Measurements from ENCODE around the gene OGFR. TPM values are rescaled to one million over a fixed set of nuclear protein-coding genes. Genes with fewer than 3 reads are reported as not detected.

Gene OGFR
- total and polyA plus RNA-seq, 2 donors (not counting 3 experiments of a cell fraction or from before 2014, with no cell fraction given): 30.8 to 44.0 TPM

DNA sequence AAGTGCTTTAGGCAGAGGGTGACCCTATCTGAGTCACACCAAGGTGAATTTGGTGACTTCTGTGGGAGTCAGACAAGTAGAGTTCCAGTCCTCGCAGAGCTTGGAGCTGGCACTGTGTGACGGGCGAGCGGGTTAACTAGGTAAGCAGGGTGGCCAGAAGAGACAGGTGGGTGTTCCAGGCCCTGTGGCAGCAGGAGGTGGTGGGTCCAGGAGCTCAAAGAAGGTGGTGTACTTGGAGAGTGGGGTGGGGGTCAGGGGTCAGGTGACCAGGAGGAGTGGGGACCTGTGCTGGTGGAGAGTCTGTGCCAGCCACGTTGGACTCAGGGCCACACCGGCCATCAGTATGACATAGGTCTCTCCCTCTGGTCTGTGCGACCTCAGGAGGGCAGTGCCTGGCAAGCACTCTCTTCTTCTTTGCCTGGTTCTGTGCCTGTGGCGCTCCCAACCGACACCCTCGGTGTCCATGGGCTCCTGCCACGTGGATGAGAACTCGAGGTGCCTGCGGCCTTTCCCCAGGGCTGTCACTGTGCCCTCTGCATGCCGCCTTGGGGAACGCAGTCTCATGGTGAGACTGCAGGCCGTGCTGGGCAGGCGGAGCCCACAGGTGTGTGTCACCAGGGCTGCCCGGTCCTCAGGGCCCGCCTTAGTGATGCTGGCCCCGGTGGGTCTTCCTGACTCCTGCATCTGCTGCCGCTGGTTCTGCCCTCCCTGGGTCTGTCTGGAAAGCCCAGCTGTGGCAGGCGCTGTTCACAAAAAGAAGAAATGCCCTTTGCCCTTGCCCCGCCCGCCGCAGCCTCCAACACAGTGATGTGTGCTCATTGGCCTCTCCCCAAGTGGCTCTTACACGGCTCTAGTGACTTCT lies 6.7 kb upstream of the OGFR start:
- dilution Hi-C loops (cut with MboI; ENCODE audit: extremely low pct_ligation_motif_present, low sequenced_read_pairs) (no loop called here), intact Hi-C loops (cut with micrococcal nuclease) (loop anchor here (10.0 kb wide), 1 partner anchor 493 kb away; the partner anchor contains the start of gene ADRM1)
- Histone ChIP-seq H4K20me1 (replicated peaks; ENCODE audit: control insufficient read depth, extremely low read depth, insufficient read depth, low read length) (no peaks in the 10 kb centered on the region), H3K27ac (ENCODE audit: insufficient read depth, low read depth, low read length) (no peak overlapping the region), H3K4me1 (ENCODE audit: control insufficient read depth, extremely low read depth, insufficient read depth, low read length) (peaks cover 17% of the 10 kb centered on the region), H3K9ac (replicated peaks; ENCODE audit: extremely low read depth, insufficient read depth, low read length) (no peak overlapping the region), H3K9me3 (replicated peaks; ENCODE audit: control insufficient read depth, insufficient read depth, low read length) (no peaks in the 10 kb centered on the region), H3K4me3 (replicated peaks in 1 of 3; ENCODE audit: insufficient read depth in 1 of 3, low read depth in 1 of 3, low read length in 3 of 3) (no peak overlapping the region), H3K79me2 (ENCODE audit: control insufficient read depth, insufficient read depth, low read length) (peaks cover 14% of the 10 kb centered on the region), H3K4me2 (ENCODE audit: insufficient read depth, low read length) (no peak overlapping the region), H3K36me3 (ENCODE audit: control insufficient read depth in 2 of 2, extremely low read depth in 1 of 2, insufficient read depth in 2 of 2, low read length in 2 of 2) (peaks cover 11 to 12% of the 10 kb centered on the region in 2 experiments), H3K9me1 (replicated peaks; ENCODE audit: control insufficient read depth, extremely low read depth, insufficient read depth, low read length) (no peaks in the 10 kb centered on the region), H3K27me3 (ENCODE audit: control insufficient read depth in 2 of 2, insufficient read depth in 2 of 2, low read length in 2 of 2) (no peaks in the 10 kb centered on the region), H2AFZ (ENCODE audit: low read depth, low read length) (no peak overlapping the region)
- ChIA-PET CTCF (interaction anchor here (2.0 kb wide), 1 partner anchor 10 kb away, joined by 8 read pairs; no protein-coding TSS in a partner anchor), POLR2A (no interaction called here)
- FAIRE-seq (no peak), DNase-seq (ENCODE audit: low read depth, low spot score) (no peak)
- no peak for TF ChIP-seq JUN (IDR thresholded peaks at IDR 0.05; ENCODE audit: borderline replicate concordance, insufficient read depth, insufficient read length, low read depth)
- TF ChIP-seq POLR2AphosphoS5 (IDR thresholded peaks at IDR 0.05; ENCODE audit: insufficient read depth, low read depth, low read length): no peak
- no peak for TF ChIP-seq FOS (IDR thresholded peaks at IDR 0.05; ENCODE audit: borderline replicate concordance, insufficient read depth, low read length)
- no TSS peak for BruUV-seq (replicated peaks)

DNA sequence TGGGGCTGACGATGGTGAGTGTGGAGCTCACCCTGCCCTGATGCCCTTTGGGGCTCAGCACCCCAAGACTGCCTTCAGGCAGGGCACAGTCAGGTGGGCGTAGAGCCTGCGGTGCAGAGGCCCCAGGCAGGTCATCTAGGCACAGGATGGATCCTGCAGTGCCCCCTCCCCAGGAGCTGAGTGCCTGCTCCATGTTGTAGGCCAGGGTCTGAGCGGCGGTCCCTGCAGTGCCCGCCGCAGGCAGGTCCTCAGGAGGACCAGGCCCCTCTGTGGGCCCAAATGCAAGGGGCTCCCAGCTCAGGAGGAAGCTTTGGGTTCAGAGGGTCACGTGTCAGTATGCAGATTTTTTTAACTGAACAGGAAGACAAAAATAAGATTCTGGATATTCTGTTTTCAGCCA lies 5.6 kb upstream of the OGFR start:
- H2AFZ ChIP-seq (ENCODE audit: low read depth, low read length): no peak overlapping the region
- H3K9me1 ChIP-seq (replicated peaks; ENCODE audit: control insufficient read depth, extremely low read depth, insufficient read depth, low read length): no peaks in the 10 kb centered on the region
- dilution Hi-C loops (cut with MboI; ENCODE audit: extremely low pct_ligation_motif_present, low sequenced_read_pairs): no loop called here
- H3K4me2 ChIP-seq (ENCODE audit: insufficient read depth, low read length): no peak overlapping the region
- no peak for DNase-seq (ENCODE audit: low read depth, low spot score)
- no peak overlapping the region for H3K4me3 ChIP-seq (replicated peaks in 1 of 3; ENCODE audit: insufficient read depth in 1 of 3, low read depth in 1 of 3, low read length in 3 of 3)
- no peaks in the 10 kb centered on the region for H4K20me1 ChIP-seq (replicated peaks; ENCODE audit: control insufficient read depth, extremely low read depth, insufficient read depth, low read length)
- peaks cover 11 to 12% of the 10 kb centered on the region in 2 experiments for H3K36me3 ChIP-seq (ENCODE audit: control insufficient read depth in 2 of 2, extremely low read depth in 1 of 2, insufficient read depth in 2 of 2, low read length in 2 of 2)
- no peaks in the 10 kb centered on the region for H3K9me3 ChIP-seq (replicated peaks; ENCODE audit: control insufficient read depth, insufficient read depth, low read length)
- intact Hi-C loops (cut with micrococcal nuclease): loop anchor here (10.0 kb wide), 1 partner anchor 494 kb away; the partner anchor contains the start of gene ADRM1
- POLR2A ChIA-PET: interaction anchor here (0.6 kb wide), 1 partner anchor 434 kb away, joined by 3 read pairs; no protein-coding TSS in a partner anchor
- no peak for FAIRE-seq
- H3K4me1 ChIP-seq (ENCODE audit: control insufficient read depth, extremely low read depth, insufficient read depth, low read length): peaks cover 11% of the 10 kb centered on the region
- H3K9ac ChIP-seq (replicated peaks; ENCODE audit: extremely low read depth, insufficient read depth, low read length): no peak overlapping the region
- peaks cover 14% of the 10 kb centered on the region for H3K79me2 ChIP-seq (ENCODE audit: control insufficient read depth, insufficient read depth, low read length)
- TF ChIP-seq MYC (IDR thresholded peaks at IDR 0.05; ENCODE audit: low read depth, low read length) (no peak), JUN (IDR thresholded peaks at IDR 0.05; ENCODE audit: borderline replicate concordance, insufficient read depth, insufficient read length, low read depth) (no peak), EZH2 (IDR thresholded peaks at IDR 0.05; ENCODE audit: borderline replicate concordance, low read depth, low read length, severe bottlenecking) (no peak), POLR2A (IDR thresholded peaks at IDR 0.05; ENCODE audit: low read depth, low read length) (no peak), GATA2 (IDR thresholded peaks at IDR 0.05; ENCODE audit: insufficient read depth, insufficient read length, low read depth, low read length) (no peak)
- TF ChIP-seq, protein P1, sequence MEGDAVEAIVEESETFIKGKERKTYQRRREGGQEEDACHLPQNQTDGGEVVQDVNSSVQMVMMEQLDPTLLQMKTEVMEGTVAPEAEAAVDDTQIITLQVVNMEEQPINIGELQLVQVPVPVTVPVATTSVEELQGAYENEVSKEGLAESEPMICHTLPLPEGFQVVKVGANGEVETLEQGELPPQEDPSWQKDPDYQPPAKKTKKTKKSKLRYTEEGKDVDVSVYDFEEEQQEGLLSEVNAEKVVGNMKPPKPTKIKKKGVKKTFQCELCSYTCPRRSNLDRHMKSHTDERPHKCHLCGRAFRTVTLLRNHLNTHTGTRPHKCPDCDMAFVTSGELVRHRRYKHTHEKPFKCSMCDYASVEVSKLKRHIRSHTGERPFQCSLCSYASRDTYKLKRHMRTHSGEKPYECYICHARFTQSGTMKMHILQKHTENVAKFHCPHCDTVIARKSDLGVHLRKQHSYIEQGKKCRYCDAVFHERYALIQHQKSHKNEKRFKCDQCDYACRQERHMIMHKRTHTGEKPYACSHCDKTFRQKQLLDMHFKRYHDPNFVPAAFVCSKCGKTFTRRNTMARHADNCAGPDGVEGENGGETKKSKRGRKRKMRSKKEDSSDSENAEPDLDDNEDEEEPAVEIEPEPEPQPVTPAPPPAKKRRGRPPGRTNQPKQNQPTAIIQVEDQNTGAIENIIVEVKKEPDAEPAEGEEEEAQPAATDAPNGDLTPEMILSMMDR (IDR thresholded peaks at IDR 0.05; ENCODE audit: extremely low read depth in 1 of 2, insufficient read depth in 1 of 2, low read depth in 1 of 2, low read length in 2 of 2): no peak
- TF ChIP-seq, protein P2, sequence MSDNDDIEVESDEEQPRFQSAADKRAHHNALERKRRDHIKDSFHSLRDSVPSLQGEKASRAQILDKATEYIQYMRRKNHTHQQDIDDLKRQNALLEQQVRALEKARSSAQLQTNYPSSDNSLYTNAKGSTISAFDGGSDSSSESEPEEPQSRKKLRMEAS (IDR thresholded peaks at IDR 0.05; ENCODE audit: insufficient read depth, insufficient read length): no peak
- no peaks in the 10 kb centered on the region for H3K27me3 ChIP-seq (ENCODE audit: control insufficient read depth in 2 of 2, insufficient read depth in 2 of 2, low read length in 2 of 2)
- BruUV-seq (replicated peaks): no TSS peak
- no peak overlapping the region for H3K27ac ChIP-seq (ENCODE audit: insufficient read depth, low read depth, low read length)
- CTCF ChIA-PET: no interaction called here
